Retinal pigment epithelial cell (primary cell): Measurements from ENCODE around the gene TLK1.
A peak's percentile ranks its signal among the peaks of the same experiment; 100 is the strongest.

Source experiments
- DNase-seq: peaks from one replicate; pipeline ENCODE4 v3.0.0-alpha.2; 2010; ENCODE audit warnings: low read depth
- H3K4me3 ChIP-seq: 2 replicates; pipeline ENCODE4 v1.5.1; 2011; ENCODE audit warnings: mild to moderate bottlenecking, low read length, control low read depth, moderate library complexity
- CTCF ChIP-seq: conservative IDR thresholded peaks from 2 replicates; pipeline ENCODE4 v1.5.1; 2011; ENCODE audit warnings: low read depth, low read length, control low read depth, inconsistent platforms

The TLK1 gene

DNA sequence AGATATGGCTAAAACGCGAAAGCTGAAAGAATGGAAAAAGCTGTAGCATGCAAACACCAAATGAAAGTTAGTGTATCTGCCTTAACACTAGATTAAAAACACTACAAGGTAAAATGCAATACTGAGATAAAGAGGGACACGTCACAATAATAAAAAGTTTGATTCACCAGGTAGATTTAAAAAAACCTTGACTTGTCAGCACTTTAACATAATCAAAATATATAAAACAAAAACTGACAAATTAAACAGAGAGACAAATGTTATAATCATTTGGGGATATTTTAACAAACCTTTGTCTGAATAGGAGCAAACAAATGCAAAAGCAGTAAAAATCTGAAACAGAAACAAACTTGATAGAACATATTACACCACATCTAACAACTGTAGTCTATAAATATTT, 18.3 kb downstream of the TLK1 start:
- no peak overlapping the region for H3K4me3 ChIP-seq
- TF ChIP-seq CTCF = no peak
- no peak for DNase-seq

GRCh38 chr2:171141320-171141719, 19.4 kb downstream of the TLK1 start:
- peak; percentile 13 for TF ChIP-seq CTCF
- DNase-seq = no peak
- no peak overlapping the region for H3K4me3 ChIP-seq

DNA sequence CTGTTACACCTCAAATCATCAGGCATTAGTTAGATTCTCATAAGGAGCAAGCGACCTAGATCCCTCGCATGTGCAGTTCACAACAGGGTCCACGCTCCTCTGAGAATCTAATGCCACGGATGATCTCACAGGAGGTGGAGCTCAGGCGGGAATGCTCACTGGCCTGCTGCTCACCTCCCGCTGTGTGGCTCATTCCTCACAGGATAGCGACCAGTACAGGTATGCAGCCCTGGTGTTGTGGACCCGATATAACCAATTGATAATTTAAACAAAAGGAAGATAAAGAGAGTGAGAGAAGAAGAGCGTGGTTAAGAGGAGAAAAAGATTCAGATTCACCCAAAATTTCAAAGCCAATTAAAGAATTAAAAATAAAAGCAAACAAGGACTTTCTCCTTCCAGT, 20.8 kb downstream of the TLK1 start:
- H3K4me3 ChIP-seq = no peak overlapping the region
- DNase-seq = no peak
- no peak for TF ChIP-seq CTCF

DNA sequence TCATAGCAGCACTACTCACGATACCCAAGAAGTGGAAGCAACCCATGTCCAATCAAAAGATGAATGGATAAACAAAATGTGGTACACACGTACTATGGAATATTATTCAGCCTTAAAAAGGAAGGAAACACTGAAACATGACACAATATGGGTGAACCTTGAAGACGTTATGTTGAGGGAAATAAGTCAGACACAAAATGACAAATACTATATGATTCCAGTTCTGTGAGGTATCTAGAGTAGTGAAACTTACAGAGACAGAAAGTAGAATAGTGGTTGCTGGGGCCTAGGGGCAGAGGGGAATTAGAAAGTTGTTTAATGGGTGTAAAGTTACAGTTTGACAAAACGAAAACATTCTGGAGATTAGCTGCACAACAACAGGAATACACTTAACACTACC, 24.7 kb downstream of the TLK1 start:
- H3K4me3 ChIP-seq = no peak overlapping the region
- TF ChIP-seq CTCF = no peak
- DNase-seq = no peak

DNA sequence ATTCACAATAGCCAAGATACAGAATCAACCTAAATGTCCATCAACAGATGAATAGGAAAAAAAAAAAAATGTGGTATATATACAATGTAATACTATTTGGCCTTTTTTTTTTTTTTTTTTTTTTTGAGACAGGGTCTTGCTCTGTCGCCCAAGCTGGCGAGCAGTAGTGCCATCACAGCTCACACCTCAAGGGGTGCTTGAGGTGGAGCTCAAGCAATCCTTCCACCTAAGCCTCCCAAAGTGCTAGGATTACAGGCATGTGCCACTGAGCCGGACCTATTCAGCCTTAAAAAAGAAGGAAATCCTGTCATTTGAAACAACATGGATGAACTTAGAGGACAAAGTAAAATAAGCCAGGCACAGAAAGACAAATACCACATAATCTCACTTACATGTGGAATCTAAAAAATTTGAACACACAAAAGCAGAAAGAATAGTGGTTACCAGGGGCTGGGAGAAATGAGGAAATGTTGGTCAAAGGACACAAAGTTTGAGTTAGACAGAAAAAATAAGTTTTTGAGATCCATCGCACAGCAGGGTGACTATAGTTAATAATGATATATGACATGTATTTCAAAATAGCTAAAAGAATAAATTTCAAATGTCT, 26.0 kb downstream of the TLK1 start:
- TF ChIP-seq CTCF = no peak

GRCh38 chr2:171132086-171132485, 28.6 kb downstream of the TLK1 start:
- no peak overlapping the region for H3K4me3 ChIP-seq
- no peak for TF ChIP-seq CTCF
- no peak for DNase-seq

More for the DNA sequence above, 26.0 kb downstream of the TLK1 start:
- H3K4me3 ChIP-seq = no peak overlapping the region
- no peak for DNase-seq

DNA sequence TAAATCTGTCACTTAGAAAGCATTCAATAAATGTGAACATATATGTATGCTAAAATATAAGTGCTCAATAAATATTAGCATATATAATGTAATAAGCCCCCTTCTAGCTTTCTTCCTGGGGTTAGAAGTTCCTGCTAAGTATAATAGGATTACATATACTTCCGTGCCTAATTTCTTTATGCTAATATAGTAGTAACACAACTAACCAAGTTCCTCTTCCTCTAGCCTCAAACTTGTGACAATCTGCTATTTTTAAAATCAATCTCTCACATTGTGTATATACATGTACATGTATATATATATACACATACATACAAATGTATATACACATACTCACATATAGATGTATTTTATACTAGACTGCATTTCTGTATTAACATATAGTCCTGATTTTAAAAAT, 32.2 kb downstream of the TLK1 start:
- TF ChIP-seq CTCF = no peak
- H3K4me3 ChIP-seq = no peak overlapping the region
- DNase-seq = no peak
